ENCODE results near the gene MAN2B2. TPM values are rescaled to one million over a fixed set of nuclear protein-coding genes. Genes with fewer than 3 reads are reported as not detected.

Gene MAN2B2
- total RNA-seq, 1 experiment from 2014 or later = 5.9 TPM

DNA sequence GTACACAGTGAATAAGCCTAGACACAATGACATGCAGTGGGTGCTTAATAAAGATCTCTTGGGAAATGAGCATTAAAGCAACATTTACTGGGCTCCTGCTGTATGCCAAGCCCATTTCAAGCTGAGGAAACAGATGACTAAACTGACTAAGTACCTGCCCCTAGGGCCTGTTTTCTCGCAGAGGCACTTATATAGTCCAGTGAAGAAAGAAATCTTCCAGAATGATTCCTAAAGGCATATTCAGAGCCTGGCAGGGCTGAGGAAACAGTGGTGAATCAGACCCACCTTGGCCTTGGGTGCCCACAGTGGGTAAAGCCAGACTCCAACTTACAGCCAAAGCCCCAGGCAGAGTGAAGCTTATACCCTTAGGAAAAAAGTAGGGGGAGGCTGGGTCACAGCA is 96.7 kb downstream of the MAN2B2 start:
- Histone ChIP-seq H2BK12ac (ENCODE audit: insufficient read length, low read depth, low read length) (no peak overlapping the region), H2AFZ (ENCODE audit: low read length) (no peak overlapping the region), H3K4me1 (ENCODE audit: insufficient read depth, low read length) (peaks cover 5% of the 10 kb centered on the region), H3K4me2 (ENCODE audit: insufficient read depth, insufficient read length, low read length) (no peak overlapping the region), H3K79me1 (ENCODE audit: insufficient read depth, low read depth, low read length, poor library complexity, severe bottlenecking) (peaks cover 6% of the 10 kb centered on the region), H3K23ac (ENCODE audit: insufficient read length, low read depth, low read length) (no peak overlapping the region), H3K14ac (ENCODE audit: insufficient read depth, low read length) (no peak overlapping the region), H3K4ac (ENCODE audit: low read depth, low read length) (no peak overlapping the region), H3K9ac (ENCODE audit: extremely low read depth, insufficient read length, low read length) (no peak overlapping the region), H3K27ac (ENCODE audit: insufficient read length, low read depth, low read length) (no peak overlapping the region), H3K56ac (ENCODE audit: insufficient read length, low read depth, low read length) (no peak overlapping the region), H4K20me1 (ENCODE audit: control insufficient read depth, insufficient read depth, insufficient read length) (no peaks in the 10 kb centered on the region), H4K5ac (ENCODE audit: insufficient read length, low read depth, low read length) (no peak overlapping the region), H3K23me2 (ENCODE audit: insufficient read length, low read depth, low read length, poor library complexity, severe bottlenecking) (peaks cover 5% of the 10 kb centered on the region), H2BK5ac (ENCODE audit: insufficient read length, low read length) (no peak overlapping the region), H4K91ac (ENCODE audit: insufficient read length, low read depth, low read length) (no peak overlapping the region), H2BK15ac (ENCODE audit: low read depth, low read length) (no peak overlapping the region), H3K9me3 (ENCODE audit: control insufficient read depth, low read depth, low read length) (no peaks in the 10 kb centered on the region), H4K8ac (replicated peaks; ENCODE audit: insufficient read length, low read depth, low read length) (no peak overlapping the region), H2BK20ac (ENCODE audit: low read depth, low read length, poor library complexity, severe bottlenecking) (no peak overlapping the region), H3T11ph (ENCODE audit: low read length) (no peak overlapping the region), H2BK120ac (ENCODE audit: low read depth, low read length, poor library complexity, severe bottlenecking) (no peak overlapping the region), H3K18ac (ENCODE audit: insufficient read length, low read depth, low read length) (no peak overlapping the region), H3K27me3 (ENCODE audit: insufficient read depth, low read length) (no peaks in the 10 kb centered on the region; the same call in 1 of the 2 replicates), H3K79me2 (ENCODE audit: insufficient read depth, low read length) (peaks cover 12% of the 10 kb centered on the region; the same call in 1 of the 2 replicates), H2AK5ac (ENCODE audit: insufficient read length, low read length) (no peak overlapping the region)
- TF ChIP-seq, protein P1, sequence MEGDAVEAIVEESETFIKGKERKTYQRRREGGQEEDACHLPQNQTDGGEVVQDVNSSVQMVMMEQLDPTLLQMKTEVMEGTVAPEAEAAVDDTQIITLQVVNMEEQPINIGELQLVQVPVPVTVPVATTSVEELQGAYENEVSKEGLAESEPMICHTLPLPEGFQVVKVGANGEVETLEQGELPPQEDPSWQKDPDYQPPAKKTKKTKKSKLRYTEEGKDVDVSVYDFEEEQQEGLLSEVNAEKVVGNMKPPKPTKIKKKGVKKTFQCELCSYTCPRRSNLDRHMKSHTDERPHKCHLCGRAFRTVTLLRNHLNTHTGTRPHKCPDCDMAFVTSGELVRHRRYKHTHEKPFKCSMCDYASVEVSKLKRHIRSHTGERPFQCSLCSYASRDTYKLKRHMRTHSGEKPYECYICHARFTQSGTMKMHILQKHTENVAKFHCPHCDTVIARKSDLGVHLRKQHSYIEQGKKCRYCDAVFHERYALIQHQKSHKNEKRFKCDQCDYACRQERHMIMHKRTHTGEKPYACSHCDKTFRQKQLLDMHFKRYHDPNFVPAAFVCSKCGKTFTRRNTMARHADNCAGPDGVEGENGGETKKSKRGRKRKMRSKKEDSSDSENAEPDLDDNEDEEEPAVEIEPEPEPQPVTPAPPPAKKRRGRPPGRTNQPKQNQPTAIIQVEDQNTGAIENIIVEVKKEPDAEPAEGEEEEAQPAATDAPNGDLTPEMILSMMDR (conservative IDR thresholded peaks at IDR 0.05) = no peak
- peaks cover 29% of the 10 kb centered on the region for H3K27me3 Mint-ChIP-seq (ENCODE audit: low read depth)
- H3K4me3 Mint-ChIP-seq = no peak overlapping the region; a peak in 1 of 5 replicates
- peaks cover 19 to 25% (median 21%) of the 10 kb centered on the region in 3 experiments for H3K36me3 Mint-ChIP-seq (ENCODE audit: insufficient read depth in 1 of 3, low read depth in 3 of 3)
- peaks cover 25 to 30% of the 10 kb centered on the region in 2 experiments for H3K4me1 Mint-ChIP-seq
- DNase-seq = no peak
- no CpG with 5 or more reads among the region's 1 CpG for WGBS (ENCODE audit: extremely low coverage, insufficient read length, low lambda C conversion rate)
- H3K9me3 Mint-ChIP-seq = peaks cover 6% of the 10 kb centered on the region in 2 experiments; a peak in 2 of 5 replicates
- H3K27ac Mint-ChIP-seq = no peak overlapping the region

Data from H9 (cell line).